ENCODE data around the gene MECP2.

- TF ChIP-seq, protein P1, sequence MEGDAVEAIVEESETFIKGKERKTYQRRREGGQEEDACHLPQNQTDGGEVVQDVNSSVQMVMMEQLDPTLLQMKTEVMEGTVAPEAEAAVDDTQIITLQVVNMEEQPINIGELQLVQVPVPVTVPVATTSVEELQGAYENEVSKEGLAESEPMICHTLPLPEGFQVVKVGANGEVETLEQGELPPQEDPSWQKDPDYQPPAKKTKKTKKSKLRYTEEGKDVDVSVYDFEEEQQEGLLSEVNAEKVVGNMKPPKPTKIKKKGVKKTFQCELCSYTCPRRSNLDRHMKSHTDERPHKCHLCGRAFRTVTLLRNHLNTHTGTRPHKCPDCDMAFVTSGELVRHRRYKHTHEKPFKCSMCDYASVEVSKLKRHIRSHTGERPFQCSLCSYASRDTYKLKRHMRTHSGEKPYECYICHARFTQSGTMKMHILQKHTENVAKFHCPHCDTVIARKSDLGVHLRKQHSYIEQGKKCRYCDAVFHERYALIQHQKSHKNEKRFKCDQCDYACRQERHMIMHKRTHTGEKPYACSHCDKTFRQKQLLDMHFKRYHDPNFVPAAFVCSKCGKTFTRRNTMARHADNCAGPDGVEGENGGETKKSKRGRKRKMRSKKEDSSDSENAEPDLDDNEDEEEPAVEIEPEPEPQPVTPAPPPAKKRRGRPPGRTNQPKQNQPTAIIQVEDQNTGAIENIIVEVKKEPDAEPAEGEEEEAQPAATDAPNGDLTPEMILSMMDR (conservative IDR thresholded peaks at IDR 0.05; ENCODE audit: low read length), result no peak
- TF ChIP-seq EZH2phosphoT487 (IDR thresholded peaks at IDR 0.05; ENCODE audit: borderline replicate concordance), result no peak
Measured at GRCh38 chrX:154072192-154072591, 25.3 kb downstream of the MECP2 start.
